IPS DF 4.7 (cell line): Measurements from ENCODE around the gene PRDM16.

Experiments used
- DNase-seq: peaks from one replicate; pipeline ENCODE4 v3.0.0-alpha.2; 2013; ENCODE audit warnings: low spot score; ENCODE audit errors: extremely low read depth

The PRDM16 gene

DNA sequence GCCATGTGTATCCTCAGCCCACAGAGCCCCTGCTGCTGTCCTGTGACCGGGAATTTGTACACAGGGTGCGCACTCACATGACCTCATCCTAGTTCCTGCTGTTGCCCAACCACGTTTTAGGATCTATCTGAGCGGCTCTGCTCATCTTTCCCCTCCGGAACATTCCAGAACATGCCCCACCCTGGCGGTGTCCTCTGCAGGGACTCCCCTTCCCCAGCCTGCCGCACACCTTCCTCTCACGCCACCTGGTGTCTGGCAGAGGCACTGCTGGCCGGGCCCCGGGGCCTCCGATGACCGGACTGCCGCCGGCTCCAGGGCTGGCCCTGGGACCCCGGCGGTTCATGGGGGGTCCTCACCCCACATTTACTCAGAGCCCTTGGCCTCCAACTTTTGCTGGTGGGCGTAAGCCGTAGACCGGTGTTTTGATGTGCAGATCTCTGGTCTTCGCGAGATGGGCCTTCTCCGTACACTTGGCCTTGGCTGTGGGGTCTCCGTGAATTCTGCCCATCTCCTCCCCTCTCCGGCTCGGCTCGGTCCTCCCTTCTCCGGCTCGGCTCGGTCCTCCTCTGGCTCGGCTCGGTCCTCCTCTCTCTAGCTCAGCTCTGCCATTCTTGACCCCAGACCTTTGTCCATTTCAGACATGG, 414.9 kb downstream of the PRDM16 start:
- peak; percentile 44 for DNase-seq

DNA sequence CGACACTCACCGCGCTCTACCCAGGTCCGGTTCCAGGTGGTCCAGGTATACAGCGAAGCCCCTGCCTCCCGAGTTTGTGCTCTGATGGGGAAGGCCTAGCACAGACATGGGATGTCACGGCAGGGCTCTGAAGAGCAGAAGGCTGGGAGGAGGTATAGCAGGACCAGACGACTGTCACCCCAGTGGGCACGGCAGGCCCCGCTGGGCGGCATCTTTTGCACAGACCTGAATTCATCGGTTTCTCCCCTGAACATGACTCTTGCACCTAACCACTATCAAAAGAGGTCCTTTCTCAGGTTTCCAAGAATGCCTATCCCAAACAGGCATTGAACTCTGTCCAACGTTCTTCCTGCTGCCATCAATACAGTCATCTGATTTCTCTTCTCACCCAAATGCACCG, 416.0 kb downstream of the PRDM16 start:
- no peak for DNase-seq
